ENCODE data around the gene FSIP1. TPM values are rescaled to one million over a fixed set of nuclear protein-coding genes. Genes with fewer than 3 reads are reported as not detected.

FSIP1 gene
- total RNA-seq, 1 experiment from 2014 or later, result 0.79 TPM

GRCh38 chr15:39667382-39668127 lies 115.1 kb downstream of the FSIP1 start:
- Histone ChIP-seq H3K27ac (peak overlapping the region; percentile 62), H3K27me3 (replicated peaks) (no peaks in the 10 kb centered on the region), H3K9me3 (replicated peaks) (no peaks in the 10 kb centered on the region), H3K4me1 (replicated peaks) (peaks cover 30% of the 10 kb centered on the region), H3K4me3 (no peak overlapping the region), H3K36me3 (no peaks in the 10 kb centered on the region)
- DNase-seq (ENCODE audit: low read depth in 1 of 2, low spot score in 2 of 2), result peak in 1 of 2 experiments; percentile 9

- no peak overlapping the region for H3K4me3 ChIP-seq
- H3K27me3 ChIP-seq (replicated peaks), result no peaks in the 10 kb centered on the region
- no peaks in the 10 kb centered on the region for H3K9me3 ChIP-seq (replicated peaks)
- H3K36me3 ChIP-seq, result no peaks in the 10 kb centered on the region
- peaks cover 34% of the 10 kb centered on the region for H3K4me1 ChIP-seq (replicated peaks)
- DNase-seq (ENCODE audit: low read depth in 1 of 2, low spot score in 2 of 2), result peak in 1 of 2 experiments; percentile 85
- H3K27ac ChIP-seq, result peak overlapping the region; percentile 62
These were observed 116.0 kb downstream of the FSIP1 start for GRCh38 chr15:39666677-39667076.

- H3K9me3 ChIP-seq (replicated peaks), result no peaks in the 10 kb centered on the region
- H3K4me1 ChIP-seq (replicated peaks), result peaks cover 36% of the 10 kb centered on the region
- H3K4me3 ChIP-seq, result no peak overlapping the region
- peak overlapping the region; percentile 62 for H3K27ac ChIP-seq
- DNase-seq (ENCODE audit: low read depth in 1 of 2, low spot score in 2 of 2), result no peak
- H3K36me3 ChIP-seq, result no peaks in the 10 kb centered on the region
- no peaks in the 10 kb centered on the region for H3K27me3 ChIP-seq (replicated peaks)
These were observed 116.9 kb downstream of the FSIP1 start for GRCh38 chr15:39665629-39666250.

GRCh38 chr15:39663704-39664250 lies 118.9 kb downstream of the FSIP1 start:
- Histone ChIP-seq H3K9me3 (replicated peaks) (no peaks in the 10 kb centered on the region), H3K27ac (no peak overlapping the region), H3K4me3 (no peak overlapping the region), H3K27me3 (replicated peaks) (no peaks in the 10 kb centered on the region), H3K36me3 (no peaks in the 10 kb centered on the region), H3K4me1 (replicated peaks) (peaks cover 36% of the 10 kb centered on the region)
- no peak for DNase-seq (ENCODE audit: low read depth in 1 of 2, low spot score in 2 of 2)

- Histone ChIP-seq H3K4me1 (replicated peaks) (peaks cover 41% of the 10 kb centered on the region), H3K9me3 (replicated peaks) (no peaks in the 10 kb centered on the region; the same call in 1 of the 2 replicates), H3K27ac (no peak overlapping the region), H3K36me3 (no peaks in the 10 kb centered on the region), H3K4me3 (no peak overlapping the region), H3K27me3 (replicated peaks) (no peaks in the 10 kb centered on the region)
- DNase-seq (ENCODE audit: low read depth in 1 of 2, low spot score in 2 of 2), result no peak
These were observed 120.9 kb downstream of the FSIP1 start for GRCh38 chr15:39661776-39662175.

- no peak overlapping the region for H3K4me3 ChIP-seq
- H3K27ac ChIP-seq, result no peak overlapping the region
- H3K36me3 ChIP-seq, result no peaks in the 10 kb centered on the region
- H3K4me1 ChIP-seq (replicated peaks), result peaks cover 24% of the 10 kb centered on the region
- DNase-seq (ENCODE audit: low read depth in 1 of 2, low spot score in 2 of 2), result no peak
- no peaks in the 10 kb centered on the region; the same call in 1 of the 2 replicates for H3K9me3 ChIP-seq (replicated peaks)
- no peaks in the 10 kb centered on the region for H3K27me3 ChIP-seq (replicated peaks)
These were observed 123.9 kb downstream of the FSIP1 start for GRCh38 chr15:39658740-39659139.

GRCh38 chr15:39657668-39658067 lies 125.0 kb downstream of the FSIP1 start:
- Histone ChIP-seq H3K27ac (peak overlapping the region; percentile 50), H3K36me3 (no peaks in the 10 kb centered on the region), H3K9me3 (replicated peaks) (no peaks in the 10 kb centered on the region; the same call in 1 of the 2 replicates), H3K27me3 (replicated peaks) (no peaks in the 10 kb centered on the region), H3K4me1 (replicated peaks) (peaks cover 24% of the 10 kb centered on the region), H3K4me3 (no peak overlapping the region)
- DNase-seq (ENCODE audit: low read depth in 1 of 2, low spot score in 2 of 2), result peak in 1 of 2 experiments; percentile 60

- DNase-seq (ENCODE audit: low read depth in 1 of 2, low spot score in 2 of 2), result no peak
- no peaks in the 10 kb centered on the region; the same call in 1 of the 2 replicates for H3K9me3 ChIP-seq (replicated peaks)
- no peaks in the 10 kb centered on the region for H3K27me3 ChIP-seq (replicated peaks)
- H3K27ac ChIP-seq, result peak overlapping the region; percentile 50
- no peak overlapping the region for H3K4me3 ChIP-seq
- peaks cover 24% of the 10 kb centered on the region for H3K4me1 ChIP-seq (replicated peaks)
- H3K36me3 ChIP-seq, result no peaks in the 10 kb centered on the region
These were observed 125.5 kb downstream of the FSIP1 start for GRCh38 chr15:39657181-39657580.

- Histone ChIP-seq H3K4me1 (replicated peaks) (peaks cover 18% of the 10 kb centered on the region), H3K36me3 (no peaks in the 10 kb centered on the region), H3K4me3 (no peak overlapping the region), H3K27me3 (replicated peaks) (no peaks in the 10 kb centered on the region), H3K9me3 (replicated peaks) (no peaks in the 10 kb centered on the region; the same call in 1 of the 2 replicates), H3K27ac (no peak overlapping the region)
- no peak for DNase-seq (ENCODE audit: low read depth in 1 of 2, low spot score in 2 of 2)
These were observed 128.3 kb downstream of the FSIP1 start for GRCh38 chr15:39654304-39654703.

- Histone ChIP-seq H3K36me3 (no peaks in the 10 kb centered on the region), H3K27ac (no peak overlapping the region), H3K4me1 (replicated peaks) (peaks cover 3% of the 10 kb centered on the region), H3K9me3 (replicated peaks) (no peaks in the 10 kb centered on the region), H3K27me3 (replicated peaks) (no peaks in the 10 kb centered on the region), H3K4me3 (no peak overlapping the region)
- no peak for DNase-seq (ENCODE audit: low read depth in 1 of 2, low spot score in 2 of 2)
These were observed 130.8 kb downstream of the FSIP1 start for GRCh38 chr15:39651881-39652280.

GRCh38 chr15:39651295-39651694 lies 131.3 kb downstream of the FSIP1 start:
- no peak overlapping the region for H3K4me3 ChIP-seq
- no peaks in the 10 kb centered on the region for H3K36me3 ChIP-seq
- no peaks in the 10 kb centered on the region for H3K9me3 ChIP-seq (replicated peaks)
- no peaks in the 10 kb centered on the region for H3K27me3 ChIP-seq (replicated peaks)
- H3K27ac ChIP-seq, result no peak overlapping the region
- no peaks in the 10 kb centered on the region; the same call in 1 of the 2 replicates for H3K4me1 ChIP-seq (replicated peaks)
- DNase-seq (ENCODE audit: low read depth in 1 of 2, low spot score in 2 of 2), result no peak

GRCh38 chr15:39649757-39650156 lies 132.9 kb downstream of the FSIP1 start:
- no peaks in the 10 kb centered on the region for H3K36me3 ChIP-seq

GRCh38 chr15:39646425-39646824 lies 136.2 kb downstream of the FSIP1 start:
- H3K9me3 ChIP-seq (replicated peaks), result no peaks in the 10 kb centered on the region
- no peak for DNase-seq (ENCODE audit: low read depth in 1 of 2, low spot score in 2 of 2)
- no peaks in the 10 kb centered on the region for H3K36me3 ChIP-seq
- H3K27me3 ChIP-seq (replicated peaks), result no peaks in the 10 kb centered on the region
- no peak overlapping the region for H3K4me3 ChIP-seq
- H3K27ac ChIP-seq, result no peak overlapping the region
- H3K4me1 ChIP-seq (replicated peaks), result peaks cover 18% of the 10 kb centered on the region

More at GRCh38 chr15:39649757-39650156, 132.9 kb downstream of the FSIP1 start:
- Histone ChIP-seq H3K27ac (no peak overlapping the region), H3K4me1 (replicated peaks) (no peaks in the 10 kb centered on the region), H3K9me3 (replicated peaks) (no peaks in the 10 kb centered on the region), H3K27me3 (replicated peaks) (no peaks in the 10 kb centered on the region), H3K4me3 (no peak overlapping the region)
- no peak for DNase-seq (ENCODE audit: low read depth in 1 of 2, low spot score in 2 of 2)

GRCh38 chr15:39645976-39646257 lies 136.7 kb downstream of the FSIP1 start:
- Histone ChIP-seq H3K27me3 (replicated peaks) (no peaks in the 10 kb centered on the region), H3K27ac (no peak overlapping the region), H3K4me1 (replicated peaks) (peaks cover 23% of the 10 kb centered on the region), H3K36me3 (no peaks in the 10 kb centered on the region), H3K4me3 (no peak overlapping the region), H3K9me3 (replicated peaks) (no peaks in the 10 kb centered on the region)
- no peak for DNase-seq (ENCODE audit: low read depth in 1 of 2, low spot score in 2 of 2)

All from SJSA1 (cell line).